GM12878 (cell line): ENCODE results near the gene COTL1. TPM values are rescaled to one million over a fixed set of nuclear protein-coding genes. Genes with fewer than 3 reads are reported as not detected.

Experiments
- BHLHE40 ChIP-seq, 2 experiments: fragments of 450-650 bp in 1 of 2; IDR thresholded peaks; 2 replicates each; pipeline ENCODE4 v1.6.1; 2011 to 2017; ENCODE audit warnings: low read depth in 2 of 2, borderline replicate concordance in 1 of 2, improper control_type of control experiment in 1 of 2, low read length in 1 of 2, mild to moderate bottlenecking in 1 of 2
- BRCA1 ChIP-seq: IDR thresholded peaks from 2 replicates; pipeline ENCODE4 v1.6.1; 2011; ENCODE audit warnings: low read depth, low read length, improper control_type of control experiment
- CEBPB ChIP-seq, 2 experiments: fragments of 150-350 bp in 1 of 2; IDR thresholded peaks; 2 replicates each; pipeline ENCODE4 v1.6.1; 2012 to 2014; ENCODE audit warnings: low read depth in 2 of 2, low read length in 2 of 2, borderline replicate concordance in 1 of 2, inconsistent platforms in 1 of 2
- CEBPZ ChIP-seq: fragments of 150-350 bp; IDR thresholded peaks from 2 replicates; pipeline ENCODE4 v1.6.1; 2016; ENCODE audit warnings: low read depth, low read length
- CHD2 ChIP-seq: IDR thresholded peaks from 2 replicates; pipeline ENCODE4 v1.6.1; 2011; ENCODE audit warnings: low read depth, low read length, improper control_type of control experiment, borderline replicate concordance
- ELK1 ChIP-seq: IDR thresholded peaks from 2 replicates; pipeline ENCODE4 v1.6.1; 2012; ENCODE audit warnings: low read depth, low read length, improper control_type of control experiment
- HCFC1 ChIP-seq: fragments of 150-350 bp; IDR thresholded peaks from 2 replicates; pipeline ENCODE4 v1.6.1; 2014; ENCODE audit warnings: low read length
- HDGF ChIP-seq: fragments of 450-650 bp; IDR thresholded peaks from 2 replicates; pipeline ENCODE4 v1.6.1; 2016; ENCODE audit warnings: antibody characterized with exemption
- IKZF2 ChIP-seq, 2 experiments: fragments of 450-650 bp; IDR thresholded peaks; 2 replicates each; pipeline ENCODE4 v1.6.1; 2017; ENCODE audit warnings: mild to moderate bottlenecking in 2 of 2, moderate library complexity in 2 of 2
- IRF3 ChIP-seq: fragments of 450-650 bp; IDR thresholded peaks from 2 replicates; pipeline ENCODE4 v1.6.1; 2014; ENCODE audit warnings: mild to moderate bottlenecking
- KLF5 ChIP-seq: fragments of 450-650 bp; IDR thresholded peaks from 2 replicates; pipeline ENCODE4 v1.6.1; 2014; ENCODE audit warnings: mild to moderate bottlenecking; ENCODE audit not compliant: partially characterized antibody
- LARP7 ChIP-seq: fragments of 450-650 bp; IDR thresholded peaks from 2 replicates; pipeline ENCODE4 v1.6.1; 2017; ENCODE audit warnings: mild to moderate bottlenecking
- NFIC ChIP-seq: IDR thresholded peaks from 2 replicates; pipeline ENCODE4 v1.6.1; 2012; ENCODE audit warnings: low read depth, mild to moderate bottlenecking, inconsistent platforms, low read length, moderate library complexity
- POLR2A ChIP-seq: IDR thresholded peaks from 2 replicates; pipeline ENCODE4 v1.6.1; 2011; ENCODE audit warnings: low read depth, mild to moderate bottlenecking, low read length
- POU2F2 ChIP-seq: IDR thresholded peaks from 3 replicates; pipeline ENCODE4 v1.6.1; 2011; ENCODE audit warnings: low read depth, mild to moderate bottlenecking, low read length, borderline replicate concordance
- RBBP5 ChIP-seq: fragments of 200-600 bp; sonication (generic); conservative IDR thresholded peaks from 2 replicates; pipeline ENCODE4 v1.6.1; 2016
- RCOR1 ChIP-seq: conservative IDR thresholded peaks from 2 replicates; pipeline ENCODE4 v1.6.1; 2012; ENCODE audit warnings: low read depth, low read length, improper control_type of control experiment
- RFX5 ChIP-seq: IDR thresholded peaks from 2 replicates; pipeline ENCODE4 v1.6.1; 2011; ENCODE audit warnings: low read depth, low read length, improper control_type of control experiment
- RUNX3 ChIP-seq: IDR thresholded peaks from 2 replicates; pipeline ENCODE4 v1.6.1; 2012; ENCODE audit warnings: low read length, inconsistent platforms
- SMAD5 ChIP-seq: IDR thresholded peaks from 2 replicates; pipeline ENCODE4 v1.6.1; 2016; ENCODE audit warnings: antibody characterized with exemption, low read depth
- SP1 ChIP-seq: IDR thresholded peaks from one replicate; pipeline ENCODE4 v1.6.1; 2011; ENCODE audit warnings: low read depth, low read length
- TAF1 ChIP-seq: IDR thresholded peaks from 2 replicates; pipeline ENCODE4 v1.6.1; 2011; ENCODE audit warnings: mild to moderate bottlenecking, low read depth, low read length, borderline replicate concordance
- ZBED1 ChIP-seq: IDR thresholded peaks from 2 replicates; pipeline ENCODE4 v1.6.1; 2016; ENCODE audit warnings: borderline replicate concordance
- ZBTB33 ChIP-seq: fragments of 450-650 bp; IDR thresholded peaks from 2 replicates; pipeline ENCODE4 v1.6.1; 2017; ENCODE audit warnings: mild to moderate bottlenecking
- ZNF24 ChIP-seq: fragments of 450-650 bp; IDR thresholded peaks from 2 replicates; pipeline ENCODE4 v1.6.1; 2017; ENCODE audit warnings: antibody characterized with exemption, mild to moderate bottlenecking
- polyA plus RNA-seq, 11 experiments: library from polyadenylated mRNA; depleted of rRNA in 4 of 11; unstranded in 6 of 11; stranded (reverse) in 5 of 11; fragments of >200 nt; fragmentation: Nextera tagmentation in 4 of 11; fragmentation: Illumina TruSeq in 1 of 11; extraction: Ambion mirVana in 4 of 11; extraction: Trizol in 1 of 11; gene quantifications; 1 replicate in 1 of 11; 2 replicates in 10 of 11; pipeline versions ENCODE4 v1.2.1 to v1.2.3, GENCODE V29; 2011 to 2016; ENCODE audit warnings: inconsistent platforms in 2 of 11, missing spikeins in 2 of 11, low read depth in 1 of 11
- total RNA-seq, 4 experiments: library from RNA; depleted of rRNA in 3 of 4; stranded (reverse); fragments of >200 nt in 3 of 4; fragmentation: Illumina TruSeq in 1 of 4; extraction: Trizol in 1 of 4; gene quantifications; 2 replicates each; pipeline versions ENCODE4 v1.2.1 to v1.2.3, GENCODE V29; 2013 to 2021

COTL1 gene
- total and polyA plus RNA-seq, 10 of the 15 experiments (the other 5 are each of a cell fraction or from before 2014, with no cell fraction given) = 140 to 894 (median 330) TPM

- peak; percentile 92; the same call in 1 of the 2 replicates for TF ChIP-seq TAF1
- TF ChIP-seq NFIC = no peak
- peak; percentile 75 for TF ChIP-seq IRF3
- peak; percentile 47 for TF ChIP-seq KLF5
- no peak for TF ChIP-seq CEBPZ
- no peak; the same call in 1 of the 2 replicates for TF ChIP-seq ELK1
- peak; percentile 85 for TF ChIP-seq POLR2A
- peak; percentile 99 to 100 for TF ChIP-seq CEBPB (IDR thresholded peaks at IDR 0.05; ENCODE audit: borderline replicate concordance in 1 of 2, low read depth in 2 of 2, low read length in 2 of 2)
- TF ChIP-seq RUNX3 = 0 out of 2 replicates have a peak, but pooled peaks have one; percentile 18
- TF ChIP-seq ZBED1 = no peak
- TF ChIP-seq RCOR1 = no peak
- TF ChIP-seq HCFC1 = no peak
- TF ChIP-seq ZBTB33 = no peak
- TF ChIP-seq BRCA1 = no peak
- TF ChIP-seq LARP7 = peak; percentile 98
- no peak for TF ChIP-seq RBBP5
- TF ChIP-seq POU2F2 = peak; percentile 79; the same call in 2 of the 3 replicates
- 0 out of 2 replicates have a peak, but pooled peaks have one; percentile 56 for TF ChIP-seq HDGF
- peak; percentile 97 for TF ChIP-seq ZNF24
- TF ChIP-seq BHLHE40 (IDR thresholded peaks at IDR 0.05; ENCODE audit: borderline replicate concordance in 1 of 2, low read depth in 2 of 2, low read length in 1 of 2) = peak in 1 of 2 experiments; percentile 84; a peak in 2 of 4 replicates
- peak; percentile 84 for TF ChIP-seq SP1
- peak; percentile 41 to 49; a peak in 2 of 4 replicates for TF ChIP-seq IKZF2 (IDR thresholded peaks at IDR 0.05)
- TF ChIP-seq CHD2 = peak; percentile 72; the same call in 1 of the 2 replicates
- TF ChIP-seq RFX5 = peak; percentile 61; the same call in 1 of the 2 replicates
- 0 out of 2 replicates have a peak, but pooled peaks have one; percentile 39 for TF ChIP-seq SMAD5
Observed at GRCh38 chr16:84617791-84618580, at the start of gene COTL1 (continued).
